SK-N-SH treated with all-trans-retinoic acid at 6 μM for 48 hours (cell line): Measurements from ENCODE around the gene RNF111.

Source experiments
- ARNTL ChIP-seq: fragments of 450-650 bp; formaldehyde crosslinking; IDR thresholded peaks from 2 replicates; pipeline ENCODE4 v1.5.0; 2020; ENCODE audit warnings: low read depth, mild to moderate bottlenecking, moderate library complexity, borderline replicate concordance
- BACH2 ChIP-seq: fragments of 250-450 bp; sonication (Bioruptor Pico); IDR thresholded peaks from 2 replicates; pipeline ENCODE4 v1.9.0; 2021; ENCODE audit warnings: mild to moderate bottlenecking, borderline replicate concordance
- ESRRG ChIP-seq: fragments of 250-450 bp; sonication (Bioruptor Pico); IDR thresholded peaks from 2 replicates; pipeline ENCODE4 v1.6.1; 2021; ENCODE audit warnings: mild to moderate bottlenecking
- ISL1 ChIP-seq: fragments of 250-450 bp; sonication (Bioruptor Pico); IDR thresholded peaks from 2 replicates; pipeline ENCODE4 v2.1.2; 2022; ENCODE audit warnings: mild to moderate bottlenecking, moderate library complexity
- PPARA ChIP-seq: fragments of 250-450 bp; sonication (Bioruptor Pico); IDR thresholded peaks from 2 replicates; pipeline ENCODE4 v1.5.0; 2020; ENCODE audit warnings: mild to moderate bottlenecking, borderline replicate concordance
- RARB ChIP-seq: fragments of 250-450 bp; sonication (Bioruptor Pico); IDR thresholded peaks from 2 replicates; pipeline ENCODE4 v1.8.0; 2021; ENCODE audit warnings: mild to moderate bottlenecking, moderate library complexity
- SNAI2 ChIP-seq: fragments of 250-450 bp; sonication (Bioruptor Pico); IDR thresholded peaks from 2 replicates; pipeline ENCODE4 v1.5.0; 2020; ENCODE audit warnings: mild to moderate bottlenecking, moderate library complexity
- TOX ChIP-seq: fragments of 250-450 bp; sonication (Bioruptor Pico); IDR thresholded peaks from 2 replicates; pipeline ENCODE4 v1.8.0; 2021; ENCODE audit warnings: mild to moderate bottlenecking, moderate library complexity, borderline replicate concordance
- ZNF565 ChIP-seq: fragments of 450-650 bp; formaldehyde crosslinking; conservative IDR thresholded peaks from 2 replicates; pipeline ENCODE4 v1.5.0; 2020; ENCODE audit warnings: low read depth, mild to moderate bottlenecking, moderate library complexity
- ZNF70 ChIP-seq: fragments of 450-650 bp; formaldehyde crosslinking; IDR thresholded peaks from 2 replicates; pipeline ENCODE4 v1.5.0; 2020; ENCODE audit warnings: mild to moderate bottlenecking, moderate library complexity
- ZNF8 ChIP-seq: fragments of 450-650 bp; formaldehyde crosslinking; IDR thresholded peaks from 2 replicates; pipeline ENCODE4 v1.5.0; 2020; ENCODE audit warnings: mild to moderate bottlenecking, moderate library complexity
- TF ChIP-seq, protein P1 (sequence below): fragments of 250-450 bp; sonication (Bioruptor Pico); IDR thresholded peaks from 2 replicates; pipeline ENCODE4 v1.8.0; 2020; ENCODE audit warnings: mild to moderate bottlenecking, moderate library complexity, borderline replicate concordance
- TF ChIP-seq, protein P2 (sequence below): fragments of 250-450 bp; sonication (Bioruptor Pico); IDR thresholded peaks from 2 replicates; pipeline ENCODE4 v1.5.1; 2020; ENCODE audit warnings: low read depth, mild to moderate bottlenecking, moderate library complexity
- TF ChIP-seq, protein P3 (sequence below): fragments of 250-450 bp; sonication (Bioruptor Pico); IDR thresholded peaks from 2 replicates; pipeline ENCODE4 v1.5.1; 2021; ENCODE audit warnings: mild to moderate bottlenecking, moderate library complexity

DNA sequence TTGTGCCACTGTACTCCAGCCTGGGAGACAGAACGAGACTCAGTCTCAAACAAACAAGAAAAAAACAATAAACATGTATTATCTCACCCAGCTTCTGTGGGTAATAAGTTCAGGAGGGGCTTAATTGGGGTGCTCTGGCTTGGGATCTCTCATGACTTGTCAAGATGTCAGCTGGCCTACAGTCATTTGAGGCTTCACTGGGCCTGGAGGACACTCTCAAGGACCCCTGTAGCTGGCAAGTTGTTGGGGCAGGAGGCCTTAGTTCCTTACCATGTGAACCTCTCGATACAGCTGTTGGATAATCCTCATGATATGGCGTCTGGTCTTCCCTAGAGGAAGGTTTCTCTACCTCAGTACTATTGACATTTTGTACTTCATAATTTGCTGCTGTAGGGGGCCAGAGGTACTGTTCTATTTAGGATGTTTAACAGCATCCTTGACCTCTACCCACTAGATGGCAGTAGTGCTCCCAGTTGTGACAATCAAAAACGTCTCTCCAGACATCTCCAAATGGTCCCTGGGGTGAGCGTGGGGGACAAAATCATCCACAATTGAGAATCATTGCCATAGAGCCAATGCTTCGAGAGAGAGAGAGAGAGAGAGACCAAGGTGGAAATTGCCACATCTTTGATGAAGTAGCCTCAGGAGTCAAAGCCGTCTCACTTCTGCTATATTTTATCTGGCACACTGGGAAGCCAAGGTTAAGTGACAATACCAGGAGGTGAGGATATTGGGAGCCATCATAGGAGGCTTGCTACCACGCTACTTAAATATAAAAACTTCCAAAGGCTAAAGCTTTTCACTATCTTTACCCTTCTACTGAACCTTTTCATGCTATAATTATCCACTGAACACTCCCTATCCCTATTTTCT, 30.1 kb upstream of the RNF111 start:
- TF ChIP-seq, protein P1, sequence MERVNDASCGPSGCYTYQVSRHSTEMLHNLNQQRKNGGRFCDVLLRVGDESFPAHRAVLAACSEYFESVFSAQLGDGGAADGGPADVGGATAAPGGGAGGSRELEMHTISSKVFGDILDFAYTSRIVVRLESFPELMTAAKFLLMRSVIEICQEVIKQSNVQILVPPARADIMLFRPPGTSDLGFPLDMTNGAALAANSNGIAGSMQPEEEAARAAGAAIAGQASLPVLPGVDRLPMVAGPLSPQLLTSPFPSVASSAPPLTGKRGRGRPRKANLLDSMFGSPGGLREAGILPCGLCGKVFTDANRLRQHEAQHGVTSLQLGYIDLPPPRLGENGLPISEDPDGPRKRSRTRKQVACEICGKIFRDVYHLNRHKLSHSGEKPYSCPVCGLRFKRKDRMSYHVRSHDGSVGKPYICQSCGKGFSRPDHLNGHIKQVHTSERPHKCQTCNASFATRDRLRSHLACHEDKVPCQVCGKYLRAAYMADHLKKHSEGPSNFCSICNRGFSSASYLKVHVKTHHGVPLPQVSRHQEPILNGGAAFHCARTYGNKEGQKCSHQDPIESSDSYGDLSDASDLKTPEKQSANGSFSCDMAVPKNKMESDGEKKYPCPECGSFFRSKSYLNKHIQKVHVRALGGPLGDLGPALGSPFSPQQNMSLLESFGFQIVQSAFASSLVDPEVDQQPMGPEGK (CRISPR knock-in tag) = no peak
- no peak for TF ChIP-seq ESRRG
- no peak for TF ChIP-seq PPARA (CRISPR knock-in tag)
- TF ChIP-seq ISL1 (CRISPR knock-in tag) = no peak
- no peak for TF ChIP-seq ARNTL
- TF ChIP-seq, protein P2, sequence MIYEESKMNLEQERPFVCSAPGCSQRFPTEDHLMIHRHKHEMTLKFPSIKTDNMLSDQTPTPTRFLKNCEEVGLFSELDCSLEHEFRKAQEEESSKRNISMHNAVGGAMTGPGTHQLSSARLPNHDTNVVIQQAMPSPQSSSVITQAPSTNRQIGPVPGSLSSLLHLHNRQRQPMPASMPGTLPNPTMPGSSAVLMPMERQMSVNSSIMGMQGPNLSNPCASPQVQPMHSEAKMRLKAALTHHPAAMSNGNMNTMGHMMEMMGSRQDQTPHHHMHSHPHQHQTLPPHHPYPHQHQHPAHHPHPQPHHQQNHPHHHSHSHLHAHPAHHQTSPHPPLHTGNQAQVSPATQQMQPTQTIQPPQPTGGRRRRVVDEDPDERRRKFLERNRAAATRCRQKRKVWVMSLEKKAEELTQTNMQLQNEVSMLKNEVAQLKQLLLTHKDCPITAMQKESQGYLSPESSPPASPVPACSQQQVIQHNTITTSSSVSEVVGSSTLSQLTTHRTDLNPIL (CRISPR knock-in tag) = no peak
- no peak for TF ChIP-seq BACH2 (CRISPR knock-in tag)
- TF ChIP-seq, protein P3, sequence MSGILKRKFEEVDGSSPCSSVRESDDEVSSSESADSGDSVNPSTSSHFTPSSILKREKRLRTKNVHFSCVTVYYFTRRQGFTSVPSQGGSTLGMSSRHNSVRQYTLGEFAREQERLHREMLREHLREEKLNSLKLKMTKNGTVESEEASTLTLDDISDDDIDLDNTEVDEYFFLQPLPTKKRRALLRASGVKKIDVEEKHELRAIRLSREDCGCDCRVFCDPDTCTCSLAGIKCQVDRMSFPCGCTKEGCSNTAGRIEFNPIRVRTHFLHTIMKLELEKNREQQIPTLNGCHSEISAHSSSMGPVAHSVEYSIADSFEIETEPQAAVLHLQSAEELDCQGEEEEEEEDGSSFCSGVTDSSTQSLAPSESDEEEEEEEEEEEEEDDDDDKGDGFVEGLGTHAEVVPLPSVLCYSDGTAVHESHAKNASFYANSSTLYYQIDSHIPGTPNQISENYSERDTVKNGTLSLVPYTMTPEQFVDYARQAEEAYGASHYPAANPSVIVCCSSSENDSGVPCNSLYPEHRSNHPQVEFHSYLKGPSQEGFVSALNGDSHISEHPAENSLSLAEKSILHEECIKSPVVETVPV (CRISPR knock-in tag) = no peak
- no peak for TF ChIP-seq SNAI2 (CRISPR knock-in tag)
- no peak for TF ChIP-seq ZNF565 (CRISPR knock-in tag)
- no peak for TF ChIP-seq TOX
- TF ChIP-seq ZNF8 = no peak
- no peak for TF ChIP-seq RARB
- TF ChIP-seq ZNF70 = no peak
